Measurements from ENCODE around the gene LZTR1.
A peak's percentile ranks its signal among the peaks of the same experiment; 100 is the strongest.
"Not testable (repeated sequence)": the region's sequence is repeated elsewhere in the genome, so short reads cannot be mapped to it uniquely, and the experiment has no call there.

LZTR1 gene

DNA sequence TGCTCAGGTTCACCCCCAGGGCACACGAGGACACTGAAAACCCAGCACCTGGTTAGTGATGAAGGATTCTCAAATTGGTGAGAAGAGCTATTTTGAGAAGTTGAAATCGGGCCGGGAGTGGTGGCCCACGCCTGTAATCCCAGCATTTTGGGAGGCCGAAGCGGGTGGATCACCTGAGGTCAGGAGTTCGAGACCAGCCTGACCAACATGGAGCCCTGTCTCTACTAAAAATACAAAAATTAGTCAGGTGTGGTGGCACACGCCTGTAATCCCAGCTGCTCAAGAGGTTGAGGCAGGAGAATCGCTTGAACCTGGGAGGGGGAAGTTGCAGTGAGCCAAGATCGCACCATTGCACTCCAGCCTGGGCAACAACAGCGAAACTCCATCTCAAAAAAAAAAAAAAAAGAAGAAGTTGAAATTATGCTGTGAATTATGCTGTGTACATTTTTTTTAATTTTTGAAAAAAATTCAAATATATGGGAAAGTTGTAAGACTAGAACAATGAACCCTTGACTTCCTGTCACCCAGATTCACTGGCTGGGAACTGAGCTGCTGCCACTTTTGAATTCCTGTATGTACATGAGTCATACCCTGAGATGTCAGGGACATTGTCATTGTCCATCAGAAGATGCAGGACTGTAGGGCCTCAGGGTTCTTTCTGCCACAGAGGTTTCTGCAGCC lies 9.9 kb upstream of the LZTR1 start:
- Histone ChIP-seq H3K18ac (ENCODE audit: low read length) (peak overlapping the region; percentile 70), H3K4me1 (ENCODE audit: control insufficient read depth in 2 of 2, insufficient read depth in 1 of 2, low read depth in 1 of 2, low read length in 2 of 2) (peaks cover 27 to 37% of the 10 kb centered on the region in 2 donors), H2BK15ac (ENCODE audit: low read length) (peak overlapping the region; percentile 79), H2AK5ac (ENCODE audit: low read depth, low read length) (peak overlapping the region; percentile 8), H3K27ac (replicated peaks; ENCODE audit: low read length) (peak overlapping the region; percentile 84)
- not testable (repeated sequence) for H3K9me3 ChIP-seq (replicated peaks in 1 of 2; ENCODE audit: control insufficient read depth in 2 of 2, insufficient read depth in 1 of 2, low read depth in 1 of 2, low read length in 2 of 2); H3K4me2 ChIP-seq (ENCODE audit: insufficient read depth, low read length, poor library complexity, severe bottlenecking); H2BK5ac ChIP-seq (ENCODE audit: low read length); H3K36me3 ChIP-seq (replicated peaks in 1 of 2; ENCODE audit: control insufficient read depth in 2 of 2, insufficient read depth in 2 of 2, low read length in 2 of 2); H2BK12ac ChIP-seq (ENCODE audit: low read length); DNase-seq (ENCODE audit: low spot score); H3K14ac ChIP-seq (ENCODE audit: low read length); H3K23ac ChIP-seq (ENCODE audit: low read depth, low read length, poor library complexity); H4K91ac ChIP-seq (ENCODE audit: low read depth, low read length, poor library complexity); H3K27me3 ChIP-seq (ENCODE audit: control insufficient read depth in 3 of 3, insufficient read depth in 3 of 3, low read depth in 1 of 3, low read length in 3 of 3); H2AFZ ChIP-seq (ENCODE audit: low read length); H3K4me3 ChIP-seq (ENCODE audit: low read length in 2 of 2); H3K9ac ChIP-seq (ENCODE audit: low read depth, low read length, poor library complexity); H4K8ac ChIP-seq (ENCODE audit: low read depth, low read length); H2BK120ac ChIP-seq (ENCODE audit: low read depth, low read length); H3K79me1 ChIP-seq (ENCODE audit: low read depth, low read length); H3K4ac ChIP-seq (ENCODE audit: low read length)
- WGBS, 2 donors (ENCODE audit: extremely low coverage in 2 of 2, insufficient read length in 2 of 2, insufficient replicate concordance in 1 of 2) = no CpG with 5 or more reads among the region's 11 CpGs

- peak overlapping the region; percentile 77 for H2BK120ac ChIP-seq (ENCODE audit: low read depth, low read length)
- H2BK12ac ChIP-seq (ENCODE audit: low read length) = peak overlapping the region; percentile 33
- H4K8ac ChIP-seq (ENCODE audit: low read depth, low read length) = no peak overlapping the region
- no peak overlapping the region for H3K4me3 ChIP-seq (ENCODE audit: low read length in 2 of 2)
- H3K18ac ChIP-seq (ENCODE audit: low read length) = peak overlapping the region; percentile 88
- H2AK5ac ChIP-seq (ENCODE audit: low read depth, low read length) = peak overlapping the region; percentile 79
- no peak overlapping the region for H3K14ac ChIP-seq (ENCODE audit: low read length)
- H3K4me2 ChIP-seq (ENCODE audit: insufficient read depth, low read length, poor library complexity, severe bottlenecking) = no peak overlapping the region
- no CpG with 5 or more reads among the region's 21 CpGs for WGBS, 2 donors (ENCODE audit: extremely low coverage in 2 of 2, insufficient read length in 2 of 2, insufficient replicate concordance in 1 of 2)
- H3K9me3 ChIP-seq (replicated peaks in 1 of 2; ENCODE audit: control insufficient read depth in 2 of 2, insufficient read depth in 1 of 2, low read depth in 1 of 2, low read length in 2 of 2) = no peaks in the 10 kb centered on the region
- peak overlapping the region; percentile 94 for H3K23ac ChIP-seq (ENCODE audit: low read depth, low read length, poor library complexity)
- no peak for DNase-seq (ENCODE audit: low spot score)
- peak overlapping the region; percentile 79 for H2BK15ac ChIP-seq (ENCODE audit: low read length)
- H3K27me3 ChIP-seq (ENCODE audit: control insufficient read depth in 3 of 3, insufficient read depth in 3 of 3, low read depth in 1 of 3, low read length in 3 of 3) = no peaks in the 10 kb centered on the region
- H3K4me1 ChIP-seq (ENCODE audit: control insufficient read depth in 2 of 2, insufficient read depth in 1 of 2, low read depth in 1 of 2, low read length in 2 of 2) = peaks cover 20 to 30% of the 10 kb centered on the region in 2 donors
- H3K79me1 ChIP-seq (ENCODE audit: low read depth, low read length) = no peaks in the 10 kb centered on the region
- peak overlapping the region; percentile 69 for H3K4ac ChIP-seq (ENCODE audit: low read length)
- peak overlapping the region; percentile 31 for H3K9ac ChIP-seq (ENCODE audit: low read depth, low read length, poor library complexity)
- no peak overlapping the region for H3K27ac ChIP-seq (replicated peaks; ENCODE audit: low read length)
- H2AFZ ChIP-seq (ENCODE audit: low read length) = peak overlapping the region; percentile 71
- H4K91ac ChIP-seq (ENCODE audit: low read depth, low read length, poor library complexity) = no peak overlapping the region
- no peaks in the 10 kb centered on the region for H3K36me3 ChIP-seq (replicated peaks in 1 of 2; ENCODE audit: control insufficient read depth in 2 of 2, insufficient read depth in 2 of 2, low read length in 2 of 2)
- no peak overlapping the region for H2BK5ac ChIP-seq (ENCODE audit: low read length)
Observed at GRCh38 chr22:20972933-20973577, 9.0 kb upstream of the LZTR1 start.

- no peak overlapping the region for H3K4me2 ChIP-seq (ENCODE audit: insufficient read depth, low read length, poor library complexity, severe bottlenecking)
- H3K4me1 ChIP-seq (ENCODE audit: control insufficient read depth in 2 of 2, insufficient read depth in 1 of 2, low read depth in 1 of 2, low read length in 2 of 2) = peaks cover 15 to 25% of the 10 kb centered on the region in 2 donors
- no peak for DNase-seq (ENCODE audit: low spot score)
- no CpG with 5 or more reads among the region's 21 CpGs for WGBS, 2 donors (ENCODE audit: extremely low coverage in 2 of 2, insufficient read length in 2 of 2, insufficient replicate concordance in 1 of 2)
- peak overlapping the region; percentile 4 for H4K91ac ChIP-seq (ENCODE audit: low read depth, low read length, poor library complexity)
- H3K9ac ChIP-seq (ENCODE audit: low read depth, low read length, poor library complexity) = peak overlapping the region; percentile 31
- peak overlapping the region; percentile 94 for H3K23ac ChIP-seq (ENCODE audit: low read depth, low read length, poor library complexity)
- H2BK120ac ChIP-seq (ENCODE audit: low read depth, low read length) = peak overlapping the region; percentile 77
- H3K18ac ChIP-seq (ENCODE audit: low read length) = peak overlapping the region; percentile 88
- H2AK5ac ChIP-seq (ENCODE audit: low read depth, low read length) = peak overlapping the region; percentile 79
- H3K79me1 ChIP-seq (ENCODE audit: low read depth, low read length) = no peaks in the 10 kb centered on the region
- peak overlapping the region; percentile 71 for H2AFZ ChIP-seq (ENCODE audit: low read length)
- no peaks in the 10 kb centered on the region for H3K27me3 ChIP-seq (ENCODE audit: control insufficient read depth in 3 of 3, insufficient read depth in 3 of 3, low read depth in 1 of 3, low read length in 3 of 3)
- H4K8ac ChIP-seq (ENCODE audit: low read depth, low read length) = no peak overlapping the region
- H3K4me3 ChIP-seq (ENCODE audit: low read length in 2 of 2) = no peak overlapping the region
- peaks cover 5% of the 10 kb centered on the region in 2 donors for H3K9me3 ChIP-seq (replicated peaks in 1 of 2; ENCODE audit: control insufficient read depth in 2 of 2, insufficient read depth in 1 of 2, low read depth in 1 of 2, low read length in 2 of 2)
- no peaks in the 10 kb centered on the region for H3K36me3 ChIP-seq (replicated peaks in 1 of 2; ENCODE audit: control insufficient read depth in 2 of 2, insufficient read depth in 2 of 2, low read length in 2 of 2)
- H2BK15ac ChIP-seq (ENCODE audit: low read length) = peak overlapping the region; percentile 84
- H3K27ac ChIP-seq (replicated peaks; ENCODE audit: low read length) = no peak overlapping the region
- peak overlapping the region; percentile 26 for H3K14ac ChIP-seq (ENCODE audit: low read length)
- H3K4ac ChIP-seq (ENCODE audit: low read length) = no peak overlapping the region
- no peak overlapping the region for H2BK5ac ChIP-seq (ENCODE audit: low read length)
- H2BK12ac ChIP-seq (ENCODE audit: low read length) = peak overlapping the region; percentile 80
Observed at GRCh38 chr22:20973634-20974286, 8.3 kb upstream of the LZTR1 start.
